ENCODE results near the gene WASHC1. TPM values are rescaled to one million over a fixed set of nuclear protein-coding genes. Genes with fewer than 3 reads are reported as not detected.
"Not testable (repeated sequence)": the region's sequence is repeated elsewhere in the genome, so short reads cannot be mapped to it uniquely, and the experiment has no call there.

WASHC1 gene
- total RNA-seq, 1 donor from 2014 or later, result 4.3 TPM

GRCh38 chr9:41261-41676 is 12.0 kb upstream of the WASHC1 start:
- H3K4me3 Mint-ChIP-seq; H3K27me3 ChIP-seq; H3K36me3 ChIP-seq; H2AFZ ChIP-seq (replicated peaks); H3K36me3 Mint-ChIP-seq; H3K27ac Mint-ChIP-seq; H3K27ac ChIP-seq; DNase-seq (ENCODE audit: low spot score); H3K9me3 ChIP-seq (ENCODE audit: low read depth); H4K20me1 ChIP-seq (ENCODE audit: low read depth); H3K4me1 Mint-ChIP-seq; H3K9me3 Mint-ChIP-seq; H3K9ac ChIP-seq; H3K79me2 ChIP-seq (ENCODE audit: low read depth); H3K4me1 ChIP-seq; H3F3A ChIP-seq (ENCODE audit: low read depth); H3K27me3 Mint-ChIP-seq (ENCODE audit: insufficient read depth, low read depth); H3K4me3 ChIP-seq; H3K4me2 ChIP-seq: not testable (repeated sequence)

- not testable (repeated sequence) for H3K27me3 ChIP-seq; H3K9ac ChIP-seq; H3K36me3 ChIP-seq; H3K4me2 ChIP-seq; H3K9me3 ChIP-seq (ENCODE audit: low read depth); H4K20me1 ChIP-seq (ENCODE audit: low read depth); H3K36me3 Mint-ChIP-seq; DNase-seq (ENCODE audit: low spot score); H3K27me3 Mint-ChIP-seq (ENCODE audit: insufficient read depth, low read depth); H3K4me3 Mint-ChIP-seq; H3K27ac Mint-ChIP-seq; H3K4me1 ChIP-seq; H3K4me3 ChIP-seq; H3K9me3 Mint-ChIP-seq; H3K79me2 ChIP-seq (ENCODE audit: low read depth); H3K4me1 Mint-ChIP-seq; H3F3A ChIP-seq (ENCODE audit: low read depth); H2AFZ ChIP-seq (replicated peaks); H3K27ac ChIP-seq
These were observed 3.1 kb upstream of the WASHC1 start for GRCh38 chr9:32308-32707.

DNA sequence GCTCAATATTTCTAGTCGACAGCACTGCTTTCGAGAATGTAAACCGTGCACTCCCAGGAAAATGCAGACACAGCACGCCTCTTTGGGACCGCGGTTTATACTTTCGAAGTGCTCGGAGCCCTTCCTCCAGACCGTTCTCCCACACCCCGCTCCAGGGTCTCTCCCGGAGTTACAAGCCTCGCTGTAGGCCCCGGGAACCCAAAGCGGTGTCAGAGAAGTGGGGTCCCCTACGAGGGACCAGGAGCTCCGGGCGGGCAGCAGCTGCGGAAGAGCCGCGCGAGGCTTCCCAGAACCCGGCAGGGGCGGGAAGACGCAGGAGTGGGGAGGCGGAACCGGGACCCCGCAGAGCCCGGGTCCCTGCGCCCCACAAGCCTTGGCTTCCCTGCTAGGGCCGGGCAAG is 481 bp downstream of the WASHC1 start:
- H3K36me3 ChIP-seq; H3K27me3 ChIP-seq; H3K9me3 Mint-ChIP-seq; H3K36me3 Mint-ChIP-seq; H3K4me1 Mint-ChIP-seq; DNase-seq (ENCODE audit: low spot score); H3K27ac Mint-ChIP-seq; H4K20me1 ChIP-seq (ENCODE audit: low read depth); H3K9me3 ChIP-seq (ENCODE audit: low read depth); H3F3A ChIP-seq (ENCODE audit: low read depth); H3K4me1 ChIP-seq; H3K27ac ChIP-seq; H3K27me3 Mint-ChIP-seq (ENCODE audit: insufficient read depth, low read depth); H3K4me3 Mint-ChIP-seq; H2AFZ ChIP-seq (replicated peaks); H3K79me2 ChIP-seq (ENCODE audit: low read depth); H3K9ac ChIP-seq: not testable (repeated sequence)
- peak overlapping the region; percentile 44 for H3K4me3 ChIP-seq
- peak overlapping the region; percentile 45 for H3K4me2 ChIP-seq

GRCh38 chr9:21621-22020 is 7.6 kb downstream of the WASHC1 start:
- not testable (repeated sequence) for H2AFZ ChIP-seq (replicated peaks); H3K36me3 Mint-ChIP-seq; H3K9me3 Mint-ChIP-seq; H3K36me3 ChIP-seq; H3K4me3 ChIP-seq; DNase-seq (ENCODE audit: low spot score); H3K4me1 Mint-ChIP-seq; H3K4me3 Mint-ChIP-seq; H3K27ac Mint-ChIP-seq; H3K27me3 Mint-ChIP-seq (ENCODE audit: insufficient read depth, low read depth); H4K20me1 ChIP-seq (ENCODE audit: low read depth); H3K79me2 ChIP-seq (ENCODE audit: low read depth); H3K4me2 ChIP-seq; H3K4me1 ChIP-seq; H3F3A ChIP-seq (ENCODE audit: low read depth); H3K9me3 ChIP-seq (ENCODE audit: low read depth); H3K9ac ChIP-seq; H3K27me3 ChIP-seq; H3K27ac ChIP-seq

DNA sequence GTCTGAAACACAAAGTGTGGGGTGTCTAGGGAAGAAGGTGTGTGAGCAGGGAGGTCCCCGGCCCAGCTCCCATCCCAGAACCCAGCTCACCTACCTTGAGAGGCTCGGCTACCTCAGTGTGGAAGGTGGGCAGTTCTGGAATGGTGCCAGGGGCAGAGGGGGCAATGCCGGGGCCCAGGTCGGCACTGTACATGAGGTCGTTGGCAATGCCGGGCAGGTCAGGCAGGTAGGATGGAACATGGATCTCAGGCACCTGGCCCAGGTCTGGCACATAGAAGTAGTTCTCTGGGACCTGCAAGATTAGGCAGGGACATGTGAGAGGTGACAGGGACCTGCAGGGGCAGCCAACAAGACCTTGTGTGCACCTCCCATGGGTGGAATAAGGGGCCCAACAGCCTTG is 12.4 kb downstream of the WASHC1 start:
- H3K79me2 ChIP-seq (ENCODE audit: low read depth); H3F3A ChIP-seq (ENCODE audit: low read depth); H3K36me3 Mint-ChIP-seq: not testable (repeated sequence)

GRCh38 chr9:14129-14809 is 15.0 kb downstream of the WASHC1 start:
- not testable (repeated sequence) for H3K4me1 Mint-ChIP-seq; H3K4me3 ChIP-seq; DNase-seq (ENCODE audit: low spot score)

More for the DNA sequence above, 12.4 kb downstream of the WASHC1 start:
- not testable (repeated sequence) for H3K27ac ChIP-seq; H3K9ac ChIP-seq; H4K20me1 ChIP-seq (ENCODE audit: low read depth); H3K9me3 ChIP-seq (ENCODE audit: low read depth); H3K4me3 Mint-ChIP-seq; H3K4me1 ChIP-seq; H3K27me3 ChIP-seq; DNase-seq (ENCODE audit: low spot score); H3K27me3 Mint-ChIP-seq (ENCODE audit: insufficient read depth, low read depth); H3K4me3 ChIP-seq; H2AFZ ChIP-seq (replicated peaks); H3K9me3 Mint-ChIP-seq; H3K4me2 ChIP-seq; H3K27ac Mint-ChIP-seq; H3K4me1 Mint-ChIP-seq; H3K36me3 ChIP-seq

More at GRCh38 chr9:14129-14809, 15.0 kb downstream of the WASHC1 start:
- not testable (repeated sequence) for H3K79me2 ChIP-seq (ENCODE audit: low read depth); H2AFZ ChIP-seq (replicated peaks); H3K9me3 Mint-ChIP-seq; H3K36me3 ChIP-seq; H3K4me3 Mint-ChIP-seq; H3K27ac ChIP-seq; H3F3A ChIP-seq (ENCODE audit: low read depth); H4K20me1 ChIP-seq (ENCODE audit: low read depth); H3K27ac Mint-ChIP-seq; H3K27me3 Mint-ChIP-seq (ENCODE audit: insufficient read depth, low read depth); H3K36me3 Mint-ChIP-seq; H3K4me2 ChIP-seq; H3K27me3 ChIP-seq; H3K9ac ChIP-seq; H3K9me3 ChIP-seq (ENCODE audit: low read depth); H3K4me1 ChIP-seq

Measured in neural progenitor cell (in vitro differentiated cells).